ENCODE results near the gene CCP110. TPM values are rescaled to one million over a fixed set of nuclear protein-coding genes. Genes with fewer than 3 reads are reported as not detected.

CCP110 gene
- total and polyA plus RNA-seq, 2 of the 13 experiments (the other 11 are each of a cell fraction or from before 2014, with no cell fraction given) = 10.0 to 11.1 TPM

DNA sequence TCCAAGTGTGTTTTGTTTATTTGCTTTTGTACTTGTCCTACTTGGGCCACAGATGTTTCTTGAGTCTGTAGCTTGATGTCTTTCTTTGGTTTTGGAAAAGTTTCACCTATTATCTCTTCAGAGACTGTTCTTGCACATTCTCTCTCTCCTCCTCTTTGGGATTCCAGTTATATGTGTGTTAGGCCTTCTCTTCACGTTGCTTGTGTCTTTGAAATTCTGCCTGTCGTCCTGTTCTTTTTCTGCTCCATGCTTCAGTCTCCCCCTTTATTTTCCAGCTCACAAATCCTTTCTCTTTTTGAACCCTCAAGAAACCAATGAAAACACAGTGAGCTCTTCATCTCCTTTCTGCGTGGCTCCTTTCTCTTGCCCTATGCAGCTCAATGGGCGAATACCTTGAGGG is 39.6 kb downstream of the CCP110 start:
- intact Hi-C loops (cut with micrococcal nuclease; ENCODE audit: unreplicated experiment) = no loop called here

More for the DNA sequence above, 39.6 kb downstream of the CCP110 start:
- in situ Hi-C loops (cut with HindIII; ENCODE audit: extremely low pct_ligation_motif_present, low pct_unique_long_range_greater_than_20kb) = no loop called here
- Histone ChIP-seq H3K79me2 (ENCODE audit: insufficient read depth, low read length) (no peaks in the 10 kb centered on the region), H3K9me3 (ENCODE audit: low read length) (peaks cover 9% of the 10 kb centered on the region), H2AFZ (ENCODE audit: low read length) (no peak overlapping the region), H3K4me2 (ENCODE audit: low read depth, low read length) (no peak overlapping the region), H3K4me3 (replicated peaks in 1 of 3; ENCODE audit: insufficient read depth in 1 of 3, low read depth in 2 of 3, low read length in 3 of 3) (no peak overlapping the region), H3K9ac (ENCODE audit: insufficient read depth, low read depth, low read length) (no peak overlapping the region), H3K36me3 (replicated peaks in 1 of 2; ENCODE audit: control insufficient read depth in 1 of 2, insufficient read depth in 2 of 2, low read length in 2 of 2) (no peaks in the 10 kb centered on the region), H3K27me3 (ENCODE audit: control insufficient read depth in 1 of 2, insufficient read depth in 2 of 2, low read length in 2 of 2) (no peaks in the 10 kb centered on the region), H4K20me1 (ENCODE audit: insufficient read depth, low read length) (no peaks in the 10 kb centered on the region), H3K4me1 (ENCODE audit: insufficient read depth, low read length) (no peaks in the 10 kb centered on the region), H3K27ac (ENCODE audit: extremely low read length, insufficient read depth, low read length) (no peak overlapping the region)
- WGBS (ENCODE audit: low lambda C conversion rate) = 72% methylated on average over 4 of the region's 4 CpGs
- no peak for ATAC-seq
- ChIA-PET CTCF (ENCODE audit: low intra/inter-chr PET ratio, low total read pairs) (no interaction called here), POLR2A (no interaction called here)
- BruUV-seq (replicated peaks) = no TSS peak
- no peak for TF ChIP-seq ZFP1 (CRISPR knock-in tag; IDR thresholded peaks at IDR 0.05)
- TF ChIP-seq SETDB1 (CRISPR knock-in tag; IDR thresholded peaks at IDR 0.05; ENCODE audit: borderline replicate concordance) = no peak
- TF ChIP-seq CENPT (CRISPR knock-in tag; IDR thresholded peaks at IDR 0.05; ENCODE audit: low read depth) = no peak
- TF ChIP-seq SPEN (CRISPR knock-in tag; IDR thresholded peaks at IDR 0.05; ENCODE audit: low read depth) = no peak
- no peak for TF ChIP-seq RBAK (CRISPR knock-in tag; IDR thresholded peaks at IDR 0.05)
- TF ChIP-seq ZNF367 (CRISPR knock-in tag; IDR thresholded peaks at IDR 0.05; ENCODE audit: borderline replicate concordance) = no peak
- no peak for TF ChIP-seq ZNF749 (CRISPR knock-in tag; IDR thresholded peaks at IDR 0.05; ENCODE audit: borderline replicate concordance)
- TF ChIP-seq NR1H2 (CRISPR knock-in tag; IDR thresholded peaks at IDR 0.05; ENCODE audit: borderline replicate concordance, low read depth) = no peak
- TF ChIP-seq ZNF431 (CRISPR knock-in tag; IDR thresholded peaks at IDR 0.05; ENCODE audit: borderline replicate concordance, low read depth) = no peak
- TF ChIP-seq ZNF282 (IDR thresholded peaks at IDR 0.05; ENCODE audit: partially characterized antibody) = no peak
- TF ChIP-seq, protein P1, sequence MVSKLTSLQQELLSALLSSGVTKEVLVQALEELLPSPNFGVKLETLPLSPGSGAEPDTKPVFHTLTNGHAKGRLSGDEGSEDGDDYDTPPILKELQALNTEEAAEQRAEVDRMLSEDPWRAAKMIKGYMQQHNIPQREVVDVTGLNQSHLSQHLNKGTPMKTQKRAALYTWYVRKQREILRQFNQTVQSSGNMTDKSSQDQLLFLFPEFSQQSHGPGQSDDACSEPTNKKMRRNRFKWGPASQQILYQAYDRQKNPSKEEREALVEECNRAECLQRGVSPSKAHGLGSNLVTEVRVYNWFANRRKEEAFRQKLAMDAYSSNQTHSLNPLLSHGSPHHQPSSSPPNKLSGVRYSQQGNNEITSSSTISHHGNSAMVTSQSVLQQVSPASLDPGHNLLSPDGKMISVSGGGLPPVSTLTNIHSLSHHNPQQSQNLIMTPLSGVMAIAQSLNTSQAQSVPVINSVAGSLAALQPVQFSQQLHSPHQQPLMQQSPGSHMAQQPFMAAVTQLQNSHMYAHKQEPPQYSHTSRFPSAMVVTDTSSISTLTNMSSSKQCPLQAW (CRISPR knock-in tag; IDR thresholded peaks at IDR 0.05) = no peak
- TF ChIP-seq, protein P2, sequence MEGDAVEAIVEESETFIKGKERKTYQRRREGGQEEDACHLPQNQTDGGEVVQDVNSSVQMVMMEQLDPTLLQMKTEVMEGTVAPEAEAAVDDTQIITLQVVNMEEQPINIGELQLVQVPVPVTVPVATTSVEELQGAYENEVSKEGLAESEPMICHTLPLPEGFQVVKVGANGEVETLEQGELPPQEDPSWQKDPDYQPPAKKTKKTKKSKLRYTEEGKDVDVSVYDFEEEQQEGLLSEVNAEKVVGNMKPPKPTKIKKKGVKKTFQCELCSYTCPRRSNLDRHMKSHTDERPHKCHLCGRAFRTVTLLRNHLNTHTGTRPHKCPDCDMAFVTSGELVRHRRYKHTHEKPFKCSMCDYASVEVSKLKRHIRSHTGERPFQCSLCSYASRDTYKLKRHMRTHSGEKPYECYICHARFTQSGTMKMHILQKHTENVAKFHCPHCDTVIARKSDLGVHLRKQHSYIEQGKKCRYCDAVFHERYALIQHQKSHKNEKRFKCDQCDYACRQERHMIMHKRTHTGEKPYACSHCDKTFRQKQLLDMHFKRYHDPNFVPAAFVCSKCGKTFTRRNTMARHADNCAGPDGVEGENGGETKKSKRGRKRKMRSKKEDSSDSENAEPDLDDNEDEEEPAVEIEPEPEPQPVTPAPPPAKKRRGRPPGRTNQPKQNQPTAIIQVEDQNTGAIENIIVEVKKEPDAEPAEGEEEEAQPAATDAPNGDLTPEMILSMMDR (CRISPR knock-in tag; IDR thresholded peaks at IDR 0.05) = no peak
- no peak for TF ChIP-seq NR2F1 (CRISPR knock-in tag; IDR thresholded peaks at IDR 0.05)
- TF ChIP-seq ZNF180 (CRISPR knock-in tag; IDR thresholded peaks at IDR 0.05; ENCODE audit: borderline replicate concordance, low read depth) = no peak
- TF ChIP-seq ZNF34 (CRISPR knock-in tag; IDR thresholded peaks at IDR 0.05; ENCODE audit: borderline replicate concordance) = no peak
- FAIRE-seq = no peak
- DNase-seq (ENCODE audit: low spot score) = no peak
